Measurements from ENCODE around the gene TMEM62. TPM values are rescaled to one million over a fixed set of nuclear protein-coding genes. Genes with fewer than 3 reads are reported as not detected.

TMEM62 gene
- total RNA-seq: 23.4 TPM

DNA sequence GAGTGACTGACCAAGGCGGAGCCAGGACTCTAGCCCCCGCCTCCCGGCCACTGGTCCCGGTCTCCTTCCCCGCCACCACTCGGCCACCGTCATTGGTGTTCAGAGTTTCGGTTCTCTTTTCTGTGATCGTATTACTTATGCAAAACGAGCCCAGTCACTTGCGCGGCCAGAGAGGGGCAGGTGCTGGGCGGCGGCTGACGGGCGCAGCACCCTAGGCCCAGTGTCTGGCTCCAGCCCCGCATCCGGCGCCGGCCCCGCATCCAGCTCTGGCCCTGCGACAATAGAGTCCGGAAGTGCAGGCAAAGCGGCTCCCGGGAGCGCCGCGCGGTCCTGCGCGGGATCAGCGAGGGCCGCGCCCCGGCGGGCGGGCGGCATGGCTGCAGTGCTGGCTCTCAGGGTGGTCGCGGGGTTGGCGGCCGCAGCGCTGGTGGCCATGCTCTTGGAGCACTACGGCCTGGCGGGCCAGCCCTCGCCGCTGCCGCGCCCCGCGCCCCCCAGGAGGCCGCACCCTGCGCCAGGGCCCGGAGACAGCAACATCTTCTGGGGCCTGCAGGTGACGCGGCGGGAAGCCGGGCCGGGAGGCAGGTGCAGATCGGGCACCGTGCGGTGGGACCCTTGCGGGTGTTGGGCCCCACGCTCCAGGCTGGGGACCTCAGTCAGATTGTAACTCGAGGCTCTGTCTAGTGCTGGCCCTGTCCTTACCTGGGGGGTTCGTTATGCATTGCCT is at the start of gene TMEM62:
Gene TMEM62, plus strand, starts transcription at position 157 of the 727 bp plus-strand sequence. Its CDS starts 217 bp downstream, at position 374.

DNA sequence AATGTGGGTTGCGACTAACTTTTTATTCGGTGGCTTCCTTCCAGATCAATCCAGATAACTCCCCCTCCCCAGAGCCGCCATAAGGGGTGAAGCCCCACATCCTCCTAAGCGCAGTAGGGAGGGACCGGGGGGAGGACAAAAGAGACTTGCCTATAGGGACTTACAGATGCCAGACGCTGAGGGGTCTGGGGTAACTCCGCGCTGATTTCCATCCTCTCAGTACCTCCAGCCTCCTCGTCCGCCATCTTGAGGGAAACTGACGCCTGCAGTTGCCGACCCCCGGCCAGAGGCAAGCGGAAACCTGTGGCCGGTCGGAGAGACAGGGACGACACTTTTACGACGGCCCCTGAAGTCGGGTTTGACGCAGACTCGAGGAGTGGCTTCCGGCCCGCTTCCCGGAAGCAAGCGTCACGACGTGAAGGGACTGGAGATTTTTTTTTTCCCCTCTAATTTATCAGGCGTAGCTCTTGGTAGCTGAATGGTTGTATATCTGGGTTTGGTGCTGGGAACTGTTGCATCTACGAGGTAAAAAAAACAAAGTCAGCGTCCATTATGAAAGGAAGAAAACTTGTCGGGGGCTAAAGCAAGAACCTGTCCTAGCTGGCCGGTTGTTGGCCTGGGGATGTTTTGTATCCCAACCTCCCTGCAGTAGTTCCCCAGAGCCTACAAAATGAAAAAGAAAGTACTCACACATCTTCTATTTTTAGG is 27.5 kb upstream of the TMEM62 start, which contains the start of gene UBR1:
Gene UBR1, minus strand, starts transcription at position 261 of the 708 bp plus-strand sequence. Its CDS starts 16 bp downstream, at position 245.

DNA sequence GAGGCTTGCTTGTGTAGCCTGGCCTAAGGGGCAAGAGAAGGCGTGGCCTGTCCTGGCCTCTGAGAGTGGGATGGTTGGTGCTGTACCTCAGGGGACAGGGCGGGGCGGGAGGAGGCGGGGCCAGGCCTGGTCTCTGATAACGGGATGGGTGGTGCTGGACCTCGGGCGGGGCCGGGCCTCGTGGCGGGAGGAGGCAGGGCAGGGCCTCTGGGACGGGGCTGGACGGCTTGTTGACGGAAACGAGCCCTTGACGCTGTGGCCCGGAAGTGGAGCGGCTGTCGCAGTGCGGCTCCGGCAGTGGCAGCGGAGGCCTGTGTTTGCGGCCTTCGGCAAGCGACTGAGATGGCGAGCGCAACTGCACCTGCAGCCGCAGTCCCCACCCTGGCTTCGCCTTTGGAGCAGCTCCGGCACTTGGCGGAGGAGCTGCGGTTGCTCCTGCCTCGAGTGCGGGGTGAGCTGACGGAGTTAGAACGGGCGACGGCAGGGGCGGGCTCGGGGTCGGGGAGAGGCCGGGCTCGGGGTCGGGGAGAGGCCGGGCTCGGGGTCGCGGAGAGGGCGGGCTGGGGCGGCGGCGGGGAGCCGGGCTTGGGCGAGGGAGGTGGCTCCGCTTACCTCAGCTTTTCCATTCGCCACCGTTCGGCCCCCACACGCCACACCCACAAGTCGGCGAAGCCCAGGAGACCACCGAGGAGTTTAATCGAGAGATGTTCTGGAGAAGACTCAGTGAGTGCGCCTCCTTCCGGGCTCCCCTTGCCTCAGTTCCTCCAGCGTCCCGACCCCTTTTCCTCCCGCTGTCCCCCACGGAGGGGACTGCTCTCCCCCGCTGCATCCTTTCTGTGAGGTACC is 52.0 kb downstream of the TMEM62 start, which contains the start of gene CCNDBP1:
Gene CCNDBP1, plus strand, starts transcription at position 247 of the 846 bp plus-strand sequence. Its CDS starts 96 bp downstream, at position 343.

DNA sequence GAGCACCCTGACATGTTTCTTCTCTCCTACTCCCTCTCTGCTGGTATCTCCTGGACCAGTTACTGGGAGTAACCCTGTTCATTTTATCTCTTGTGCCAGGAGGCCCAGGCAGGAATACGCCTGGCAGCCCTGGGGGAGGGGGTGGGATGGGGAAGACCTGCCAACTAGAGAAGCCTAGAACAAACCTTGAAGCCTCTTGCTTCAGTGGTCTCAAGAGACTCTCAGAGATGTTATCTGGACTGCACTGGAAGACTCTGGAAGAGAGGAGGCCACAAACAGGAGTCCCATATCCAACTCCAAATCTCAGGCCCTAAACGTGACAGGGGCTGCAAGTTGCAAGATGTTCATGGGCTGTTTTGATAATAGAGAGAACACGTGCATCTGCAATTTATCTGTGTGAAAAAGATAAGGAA is 87.6 kb downstream of the TMEM62 start, which contains the start of gene EPB42:
Gene EPB42, minus strand, starts transcription at position 28 of the 413 bp plus-strand sequence. CDS start 193 bp downstream, outside the sequence.

Other genes starting within 250 kb of the TMEM62 start
- 37.6 TPM for gene TTBK2, start 212.8 kb upstream of the TMEM62 start, total RNA-seq
- gene UBR1, start 27.5 kb upstream of the TMEM62 start, total RNA-seq: 64.8 TPM
- 62.3 TPM for gene CCNDBP1, start 51.8 kb downstream of the TMEM62 start, total RNA-seq
- 5.3 TPM for gene EPB42, start 87.4 kb downstream of the TMEM62 start, total RNA-seq
- 0.38 TPM for gene TGM5, start 133.3 kb downstream of the TMEM62 start, total RNA-seq
- not detected for gene TGM7, start 168.7 kb downstream of the TMEM62 start, total RNA-seq
- 9.9 TPM for gene LCMT2, start 197.0 kb downstream of the TMEM62 start, total RNA-seq
- 59.3 TPM for gene ZSCAN29, start 237.5 kb downstream of the TMEM62 start, total RNA-seq
- gene TUBGCP4, start 237.5 kb downstream of the TMEM62 start, total RNA-seq: 36.7 TPM